GM19043 (cell line): Measurements from ENCODE around the gene BMP10.

ENCODE experiments used
- ATAC-seq: cut with Tn5 transposase; IDR thresholded peaks from one replicate; pipeline ENCODE4 v1.9.1; 2021; ENCODE audit warnings: low read depth; ENCODE audit not compliant: unreplicated experiment

The BMP10 gene, protein sequence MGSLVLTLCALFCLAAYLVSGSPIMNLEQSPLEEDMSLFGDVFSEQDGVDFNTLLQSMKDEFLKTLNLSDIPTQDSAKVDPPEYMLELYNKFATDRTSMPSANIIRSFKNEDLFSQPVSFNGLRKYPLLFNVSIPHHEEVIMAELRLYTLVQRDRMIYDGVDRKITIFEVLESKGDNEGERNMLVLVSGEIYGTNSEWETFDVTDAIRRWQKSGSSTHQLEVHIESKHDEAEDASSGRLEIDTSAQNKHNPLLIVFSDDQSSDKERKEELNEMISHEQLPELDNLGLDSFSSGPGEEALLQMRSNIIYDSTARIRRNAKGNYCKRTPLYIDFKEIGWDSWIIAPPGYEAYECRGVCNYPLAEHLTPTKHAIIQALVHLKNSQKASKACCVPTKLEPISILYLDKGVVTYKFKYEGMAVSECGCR

DNA sequence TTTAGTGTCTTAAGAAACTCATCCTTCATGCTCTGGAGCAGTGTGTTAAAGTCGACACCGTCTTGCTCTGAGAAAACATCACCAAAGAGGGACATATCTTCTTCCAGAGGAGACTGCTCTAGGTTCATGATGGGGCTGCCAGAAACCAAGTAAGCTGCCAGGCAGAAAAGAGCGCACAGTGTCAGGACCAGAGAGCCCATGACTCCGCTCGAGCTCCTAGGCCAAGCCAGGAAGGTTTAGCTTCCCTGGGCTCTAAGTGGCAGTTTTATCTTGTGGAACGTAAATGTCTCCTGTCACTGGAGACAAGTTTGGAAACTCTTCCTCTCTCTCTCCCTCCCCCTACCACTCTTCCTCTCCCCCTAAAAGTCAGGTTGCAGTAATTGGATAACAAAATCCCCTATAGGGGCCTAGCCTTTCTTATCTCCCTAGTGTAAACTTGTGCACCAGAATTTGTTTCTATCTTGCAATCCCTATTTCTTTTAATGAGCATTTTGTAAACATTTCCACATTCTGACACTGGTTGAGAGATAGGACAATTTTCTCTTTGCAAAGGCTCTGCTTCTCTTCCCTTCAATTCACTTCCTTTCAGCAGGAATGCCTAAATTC lies at the start of gene BMP10:
Gene BMP10, minus strand, starts transcription at position 239 of the 606 bp plus-strand sequence. Its CDS starts 39 bp downstream, at position 200.
- no peak for ATAC-seq

DNA sequence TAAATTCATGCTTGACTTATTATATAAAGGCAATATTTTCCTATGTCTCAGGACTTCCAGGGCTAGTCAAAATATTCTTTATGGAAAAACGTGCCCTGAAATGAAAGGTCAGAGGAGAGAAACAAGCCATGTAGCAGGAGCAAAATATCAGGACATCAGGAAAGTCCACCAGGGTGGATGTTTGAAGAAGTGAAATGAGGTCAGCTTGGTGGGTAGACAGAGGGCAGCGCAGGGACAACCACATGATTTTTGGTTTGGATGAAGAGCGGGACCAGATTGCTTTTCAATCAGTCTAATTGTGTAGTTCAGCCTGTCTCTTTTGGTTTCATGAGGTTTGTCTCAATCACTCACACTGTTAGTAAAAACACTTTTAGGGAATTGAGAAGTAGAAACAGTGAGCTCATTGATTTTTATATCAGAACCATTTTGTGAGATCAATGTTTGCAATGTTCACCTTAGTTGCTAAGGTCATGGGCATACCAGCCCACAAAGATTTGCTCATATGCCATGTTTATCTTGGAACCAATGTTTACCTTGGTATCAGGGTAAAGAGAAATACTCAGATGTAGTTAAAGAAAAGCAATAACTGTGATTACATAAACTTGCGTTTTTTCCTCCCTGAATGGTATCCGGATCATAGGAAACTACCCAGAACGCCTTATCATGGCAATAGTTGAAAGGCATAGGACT lies 49.4 kb upstream of the BMP10 start:
- no peak for ATAC-seq

DNA sequence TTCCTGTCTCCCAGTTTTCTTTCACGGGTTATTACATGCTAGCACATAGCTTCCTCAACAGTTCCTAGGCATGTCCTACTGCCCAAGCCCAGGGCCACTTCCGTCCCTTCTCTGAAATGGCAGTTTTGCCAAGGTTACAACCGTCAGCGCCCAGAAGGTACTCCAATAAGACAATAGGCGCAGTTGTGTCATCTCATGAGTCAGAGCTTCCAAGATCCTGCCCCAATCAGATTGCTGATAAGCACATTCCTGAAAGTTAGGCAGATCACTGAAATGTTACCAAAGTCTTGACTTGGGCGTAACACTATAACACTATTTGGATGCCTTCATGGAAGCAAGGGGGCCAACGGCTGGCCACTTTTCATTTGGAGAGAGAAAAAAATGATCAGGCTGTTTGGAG lies 47.3 kb upstream of the BMP10 start:
- no peak for ATAC-seq

DNA sequence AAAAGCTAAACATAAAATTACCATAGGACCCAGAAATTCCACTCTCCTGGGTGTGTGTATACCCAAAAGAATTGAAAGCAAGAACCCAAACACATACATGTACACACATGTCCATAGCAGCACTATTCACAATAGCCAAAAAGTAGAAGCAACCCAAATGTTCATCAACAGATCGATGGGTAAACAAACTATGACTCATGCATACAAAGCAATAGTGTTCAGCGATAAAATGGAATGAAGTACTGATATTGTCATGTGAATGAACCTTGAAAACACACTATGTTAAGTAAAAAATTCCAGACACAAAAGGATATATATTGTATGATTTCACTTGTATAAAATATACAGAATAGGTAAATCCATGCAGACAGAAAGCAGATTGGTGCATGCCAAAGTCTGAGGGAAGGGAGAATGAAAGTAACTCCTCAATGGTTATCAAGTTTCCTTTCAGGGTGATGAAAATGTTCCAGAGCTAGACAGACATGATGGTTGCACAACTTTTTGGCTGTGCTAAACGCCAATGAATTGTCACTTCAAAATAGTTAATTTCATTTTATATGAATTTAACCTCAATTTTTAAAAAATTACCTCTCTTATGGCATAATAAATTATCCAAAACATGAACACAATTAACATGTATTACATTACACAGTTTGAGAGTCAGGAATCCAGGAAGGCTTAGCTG lies 46.0 kb upstream of the BMP10 start:
- no peak for ATAC-seq

DNA sequence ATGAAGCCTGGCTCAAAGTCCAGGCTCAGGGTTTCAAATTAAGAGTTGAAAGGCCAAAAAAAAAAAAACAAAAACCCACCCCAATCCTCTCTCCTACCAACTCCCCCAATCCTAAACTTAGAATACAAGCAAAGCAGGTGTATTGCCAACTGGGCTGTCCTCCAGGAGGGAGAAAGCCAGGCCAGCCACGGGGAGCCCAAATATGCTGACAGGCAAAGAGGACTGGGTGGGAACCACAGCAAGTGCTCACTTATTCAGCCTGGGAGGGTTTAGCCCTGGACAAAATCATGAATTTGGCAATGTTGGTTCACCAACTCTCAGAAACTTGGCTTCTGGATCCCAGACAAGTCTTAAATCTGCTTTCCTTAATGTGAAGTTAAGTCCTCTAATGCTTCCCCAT lies 45.0 kb upstream of the BMP10 start:
- no peak for ATAC-seq

DNA sequence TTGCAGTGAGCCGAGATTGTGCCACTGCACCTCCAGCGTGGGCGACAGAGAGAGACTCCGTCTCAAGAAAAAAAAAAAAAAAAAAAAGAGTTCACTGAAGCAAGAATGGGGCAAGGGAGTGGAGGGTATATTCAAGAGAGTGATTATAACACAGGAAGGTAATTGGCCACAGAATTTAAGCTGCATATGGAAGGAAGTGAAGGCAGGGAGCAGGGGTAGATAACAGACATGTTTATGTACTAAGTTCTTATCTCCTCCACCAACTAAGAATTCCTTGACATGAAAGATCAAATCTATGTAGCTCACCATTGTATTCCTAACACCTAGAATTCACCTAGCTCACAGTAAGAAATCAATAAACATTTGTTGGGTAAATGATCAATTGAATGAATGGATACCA lies 44.2 kb upstream of the BMP10 start:
- no peak for ATAC-seq

DNA sequence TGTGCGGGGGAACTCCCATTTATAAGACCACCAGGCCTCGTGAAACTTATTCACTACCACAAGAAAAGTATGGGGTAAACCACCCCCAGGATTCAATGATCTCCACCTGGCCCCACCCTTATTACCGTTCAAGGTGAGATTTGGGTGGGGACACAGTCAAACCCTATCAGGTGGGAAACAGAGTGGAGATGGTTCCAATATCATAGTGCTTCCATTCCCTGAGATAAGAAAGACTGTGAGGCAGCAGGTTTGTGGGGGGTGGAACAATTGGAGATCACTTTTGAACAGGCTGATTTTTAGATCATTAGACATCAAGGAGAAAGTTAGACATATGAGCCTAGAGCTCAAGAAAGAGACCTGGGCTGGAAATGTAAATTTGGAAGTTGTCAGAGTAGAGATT lies 42.2 kb upstream of the BMP10 start:
- ATAC-seq, result no peak

DNA sequence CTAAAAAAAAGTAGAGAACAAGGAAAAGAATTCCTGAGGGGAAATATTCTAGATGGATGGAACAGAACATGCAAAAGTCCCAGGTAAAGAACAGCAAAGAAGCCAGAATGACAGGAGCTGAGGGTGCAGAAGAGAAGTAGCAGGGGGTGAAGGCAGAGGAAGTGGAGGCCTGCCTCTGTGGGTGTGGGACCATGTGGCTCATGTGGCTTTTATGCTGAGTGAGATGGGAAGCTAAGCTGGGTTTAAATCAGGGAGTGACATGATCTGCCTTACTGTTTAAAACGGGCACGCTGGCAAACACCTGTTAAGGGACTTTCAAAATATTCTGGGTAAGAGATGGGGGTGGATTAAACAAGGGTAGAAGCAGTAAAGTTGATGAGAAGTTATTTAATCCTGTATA lies 41.5 kb upstream of the BMP10 start:
- ATAC-seq, result no peak

DNA sequence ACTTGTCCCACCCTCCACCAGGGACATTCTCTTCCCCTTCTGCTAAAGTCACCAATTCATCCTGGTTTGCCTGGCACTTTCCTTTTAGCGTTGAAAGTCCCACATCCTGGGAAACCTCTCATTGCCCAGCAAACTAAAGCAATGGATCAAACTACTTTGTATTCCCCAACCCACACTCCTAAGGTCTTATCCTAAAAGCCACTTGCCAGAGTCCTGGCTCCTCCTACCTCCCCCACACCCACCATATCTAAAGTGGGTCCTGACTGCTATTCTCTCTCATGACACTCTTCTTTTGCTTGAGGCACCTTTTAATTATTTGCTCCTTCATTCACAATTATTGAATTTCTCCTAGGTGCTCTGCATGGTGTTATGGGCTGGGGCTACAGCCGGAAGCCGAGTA lies 40.9 kb upstream of the BMP10 start:
- no peak for ATAC-seq

DNA sequence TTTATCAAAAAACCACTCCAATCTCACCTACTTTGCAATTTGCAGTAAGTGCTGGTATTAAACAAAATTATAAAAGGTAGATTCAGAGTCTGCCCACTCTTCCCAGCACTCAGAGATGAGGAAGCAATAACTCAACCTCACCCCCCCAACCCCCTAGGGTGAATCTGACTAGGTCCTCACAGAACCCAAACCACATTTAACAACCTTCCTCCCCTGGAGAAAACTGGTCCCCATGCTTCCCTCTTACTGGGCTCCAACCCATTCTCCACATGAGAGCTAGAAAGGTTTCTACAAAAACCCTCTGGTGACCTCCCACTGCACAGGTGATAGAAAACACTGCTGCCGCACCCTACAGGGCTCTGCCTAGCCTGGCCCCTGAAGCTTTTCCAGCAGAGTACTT lies 40.5 kb upstream of the BMP10 start:
- no peak for ATAC-seq

DNA sequence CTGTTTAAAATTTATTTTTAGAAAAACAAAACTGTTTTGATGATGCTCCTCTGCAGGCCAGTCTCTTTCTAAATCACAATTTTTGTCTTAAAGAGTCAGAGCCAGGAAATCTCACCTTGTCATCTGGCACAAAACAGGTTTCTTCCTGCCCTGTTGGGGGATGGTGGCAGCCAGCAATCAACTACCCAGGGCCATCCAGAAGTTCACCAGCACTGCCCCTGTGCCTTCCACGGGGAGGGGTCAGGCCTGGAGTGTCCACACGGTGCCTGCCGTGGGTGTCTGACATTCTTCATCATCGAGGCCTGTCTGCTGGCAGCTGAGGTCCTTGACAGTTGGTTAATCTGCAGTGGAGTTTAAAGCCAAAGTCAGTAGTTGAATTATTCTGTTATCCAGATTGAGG lies 40.0 kb upstream of the BMP10 start:
- ATAC-seq, result no peak

DNA sequence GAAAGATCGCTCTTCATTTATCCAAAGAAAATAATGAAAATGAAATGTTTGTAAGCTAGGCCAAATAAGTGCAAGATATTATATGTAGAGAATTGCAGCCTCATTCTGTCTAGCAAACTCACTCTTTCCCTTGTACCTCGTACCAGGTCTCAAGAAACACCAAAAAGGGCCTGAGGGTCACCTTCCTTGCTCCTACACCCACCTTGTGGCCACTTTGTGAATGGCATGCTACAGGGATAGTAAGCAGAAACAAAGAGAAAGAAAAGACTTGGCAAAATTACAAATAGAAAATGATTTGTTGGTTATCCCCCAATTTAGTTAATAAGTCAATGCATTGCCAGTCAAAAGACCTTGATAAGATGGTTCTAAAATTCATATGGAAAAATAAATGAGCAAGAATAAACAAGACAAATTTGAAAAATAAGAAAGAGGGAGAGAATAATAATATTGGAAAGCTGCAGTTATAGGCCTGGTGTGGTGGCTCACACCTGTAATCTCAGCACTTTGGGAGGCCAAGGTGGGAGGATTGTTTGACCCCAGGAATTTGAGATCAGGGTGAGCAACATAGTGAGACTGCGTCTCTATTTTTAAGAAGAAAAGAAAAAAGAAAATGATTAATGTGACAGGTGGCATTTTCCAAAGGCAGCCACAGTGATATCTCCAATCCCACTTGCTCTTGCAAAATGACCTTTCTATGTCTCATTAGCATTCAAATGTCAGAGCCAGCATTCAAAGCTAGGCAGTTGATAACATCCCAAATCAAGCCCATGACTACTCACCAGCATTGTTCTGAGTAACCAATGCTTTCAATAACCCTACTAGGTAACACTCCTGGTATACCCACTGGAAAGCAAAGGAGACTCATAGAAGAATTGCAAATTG lies 38.8 kb upstream of the BMP10 start:
- peak; percentile 33 for ATAC-seq

DNA sequence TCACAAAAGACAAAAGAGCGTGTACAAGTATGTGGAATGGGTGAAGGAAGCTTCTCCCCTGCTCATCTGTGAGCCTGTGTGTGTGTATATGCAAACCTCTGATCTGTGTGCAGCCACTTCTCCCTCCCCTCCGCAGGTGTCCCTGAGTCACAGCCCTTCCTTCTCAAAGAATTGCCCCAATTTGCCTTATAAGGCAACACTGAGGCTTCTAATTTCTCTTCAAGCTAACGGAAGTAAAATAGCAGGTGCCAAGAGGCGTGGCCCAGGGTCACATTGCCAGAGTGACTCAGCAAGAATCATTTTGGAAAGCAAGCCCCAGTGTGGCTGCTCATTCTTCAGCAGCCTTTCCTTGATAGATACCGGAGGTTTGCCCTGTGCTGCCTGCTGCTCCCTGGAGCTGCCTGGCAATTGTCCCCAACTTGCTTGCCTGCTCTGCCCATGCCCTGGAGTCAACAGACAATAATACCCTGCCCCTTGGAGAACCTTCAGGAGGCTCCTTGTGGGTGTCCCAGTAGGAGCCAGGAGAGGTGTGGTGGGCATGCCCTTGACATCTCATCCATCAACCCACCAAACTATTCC lies 37.3 kb upstream of the BMP10 start:
- peak; percentile 93 for ATAC-seq

DNA sequence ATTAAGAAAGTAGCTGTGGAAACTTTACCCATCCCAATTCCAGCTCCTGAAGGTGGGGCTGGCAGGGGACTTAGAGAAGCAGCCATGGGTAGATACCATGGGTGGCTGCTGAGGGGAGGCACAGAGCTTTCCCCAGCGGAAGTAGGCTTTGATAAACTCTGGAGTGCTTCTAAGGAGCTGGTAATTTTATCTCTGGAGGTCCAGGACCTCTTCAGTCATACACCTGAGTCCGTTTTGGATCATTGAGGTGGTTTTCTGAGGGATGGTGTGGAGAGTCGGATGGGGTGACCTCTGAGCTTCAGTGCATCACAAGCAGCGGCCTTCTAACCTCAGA lies 36.7 kb upstream of the BMP10 start:
- peak; percentile 16 for ATAC-seq

DNA sequence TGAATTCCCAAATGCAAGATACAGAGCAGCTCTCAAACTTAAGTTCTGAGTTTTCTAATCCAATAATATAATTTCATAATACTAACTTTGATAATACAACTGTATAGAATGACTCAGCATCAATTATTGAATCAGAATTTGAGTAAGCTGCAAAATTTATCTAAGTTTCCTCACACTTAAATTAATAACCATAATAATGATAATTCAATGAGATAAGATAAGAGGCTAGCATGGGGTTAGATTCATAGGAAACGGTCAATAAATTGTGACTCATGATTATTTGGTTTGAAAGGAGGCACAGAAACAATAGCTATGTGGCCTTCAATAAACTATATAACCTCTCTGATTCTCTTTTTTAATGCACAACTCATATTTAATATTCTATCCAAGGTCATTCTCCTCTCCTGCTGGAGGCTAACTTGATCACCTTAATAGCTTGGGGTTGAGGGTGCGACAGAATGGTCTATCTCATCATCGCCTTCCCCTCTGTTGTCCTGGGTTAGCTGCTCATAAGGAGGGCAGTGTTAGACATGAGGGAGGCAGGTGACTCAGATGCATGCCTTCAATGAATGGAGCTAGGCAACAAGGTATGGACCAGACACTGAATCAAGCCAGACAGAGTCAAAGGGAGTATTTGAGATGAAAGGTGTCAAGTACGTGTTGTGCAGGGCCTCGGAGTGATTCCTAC lies 36.2 kb upstream of the BMP10 start:
- no peak for ATAC-seq

DNA sequence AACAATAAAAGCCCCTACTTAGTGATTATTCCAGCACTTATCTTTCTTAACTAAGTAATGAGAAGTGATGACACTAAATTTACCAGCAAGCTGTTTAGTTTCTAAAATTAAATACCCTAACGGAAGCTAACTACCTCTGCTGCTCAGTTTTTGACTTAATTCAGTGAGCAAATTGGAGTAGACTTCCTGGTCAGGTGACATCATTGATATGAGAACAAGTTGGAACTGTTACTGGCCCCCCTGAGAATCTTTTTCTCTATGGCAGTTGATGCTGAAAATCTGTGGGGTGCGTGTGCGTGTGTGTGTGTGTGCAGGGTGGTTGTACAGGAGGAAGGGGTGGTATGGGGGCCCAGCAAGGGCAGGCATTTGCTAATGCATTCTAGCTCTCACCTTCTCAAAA lies 35.5 kb upstream of the BMP10 start:
- no peak for ATAC-seq

DNA sequence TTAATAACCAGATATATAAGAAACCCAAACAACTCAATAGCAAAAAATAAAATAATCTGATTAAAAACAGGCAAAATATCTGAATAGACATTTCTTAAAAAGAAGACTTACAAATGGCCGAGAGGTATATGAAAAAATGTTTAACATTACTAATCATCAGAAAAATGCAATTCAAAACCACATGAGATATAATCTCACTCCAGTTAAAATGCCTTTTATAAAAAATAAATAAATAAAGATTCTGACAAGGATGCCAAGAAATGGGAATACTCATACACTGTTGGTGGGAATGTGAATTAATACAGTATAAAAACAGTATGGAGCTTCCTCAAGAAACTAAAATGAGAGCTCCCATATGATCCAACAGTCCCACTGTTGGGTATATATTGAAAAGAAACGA lies 33.9 kb upstream of the BMP10 start:
- ATAC-seq, result no peak

DNA sequence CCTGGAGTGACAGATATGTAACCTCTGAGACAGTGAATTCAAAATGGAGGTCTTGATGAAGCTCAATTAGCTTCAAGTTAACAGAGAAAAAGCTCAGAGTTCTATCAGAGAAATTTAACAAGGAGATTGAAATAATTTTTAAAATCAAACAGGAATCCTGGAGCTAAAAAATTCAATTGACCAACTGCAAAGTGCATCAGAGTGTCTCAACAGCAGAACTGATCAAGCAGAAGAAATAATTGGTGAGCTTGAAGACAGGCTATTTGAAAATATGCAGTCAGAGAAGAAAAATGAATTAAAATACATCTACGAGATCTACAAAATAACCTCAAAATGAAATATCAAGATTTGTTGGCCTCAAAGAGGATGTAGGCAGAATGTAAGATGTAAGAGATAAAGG lies 30.4 kb upstream of the BMP10 start:
- ATAC-seq, result no peak

DNA sequence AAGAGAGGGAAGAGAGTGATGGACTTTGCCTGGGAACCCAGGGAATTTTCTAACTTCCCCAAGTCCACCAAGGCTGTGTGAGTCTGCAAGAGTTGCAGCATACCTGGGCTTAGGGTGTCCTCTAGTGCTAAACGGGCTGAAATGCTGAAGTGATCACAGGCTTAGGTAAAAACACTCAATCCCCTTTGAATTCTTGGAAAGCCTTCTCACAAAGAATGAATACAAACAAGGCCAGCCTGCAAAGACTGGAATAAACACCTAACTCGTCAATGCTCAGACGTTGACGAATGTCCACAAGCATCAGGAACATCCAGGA lies 30.0 kb upstream of the BMP10 start:
- ATAC-seq, result no peak
